Mammary epithelial cell (primary cell): ENCODE data around the gene DARS1.

ENCODE experiments used
- EZH2 ChIP-seq: IDR thresholded peaks from 2 replicates; pipeline ENCODE4 v1.6.1; 2012; ENCODE audit warnings: low read length, inconsistent platforms, borderline replicate concordance
- TF ChIP-seq, protein P1 (sequence below), 2 donors: IDR thresholded peaks in 1 of 2; conservative IDR thresholded peaks in 1 of 2; 2 replicates each; pipeline ENCODE4 v1.5.1; 2011 to 2012; ENCODE audit warnings: inconsistent platforms in 2 of 2, low read length in 2 of 2, mild to moderate bottlenecking in 2 of 2, control low read depth in 1 of 2, low read depth in 1 of 2; ENCODE audit not compliant: insufficient read depth in 1 of 2; ENCODE audit errors: extremely low read depth in 1 of 2

DNA sequence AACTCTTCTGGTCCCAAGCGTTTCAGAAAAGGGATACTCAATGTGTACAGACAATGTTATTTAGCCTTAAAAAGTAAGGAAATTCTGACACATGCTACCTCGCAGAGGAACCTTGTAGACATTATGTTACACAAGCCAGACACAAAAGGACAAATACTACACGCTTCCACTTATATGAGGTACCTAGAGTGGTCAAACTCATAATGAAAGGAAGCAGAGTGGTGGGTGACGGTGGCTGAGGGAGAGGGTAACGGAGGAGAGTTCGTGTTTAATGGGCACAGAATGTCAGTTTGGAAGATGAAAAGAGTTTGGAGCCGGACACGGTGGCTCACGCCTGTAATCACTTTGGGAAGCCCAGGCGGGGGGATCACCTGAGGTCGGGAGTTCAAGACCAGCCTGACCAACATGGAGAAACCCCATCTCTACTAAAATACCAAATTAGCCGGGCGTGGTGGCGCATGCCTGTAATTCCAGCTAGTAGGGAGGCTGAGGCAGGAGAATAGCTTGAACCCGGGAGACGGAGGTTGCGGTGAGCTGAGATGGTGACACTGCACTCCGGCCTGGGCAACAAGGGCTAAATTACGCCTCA is 110.6 kb downstream of the DARS1 start:
- TF ChIP-seq, protein P1, sequence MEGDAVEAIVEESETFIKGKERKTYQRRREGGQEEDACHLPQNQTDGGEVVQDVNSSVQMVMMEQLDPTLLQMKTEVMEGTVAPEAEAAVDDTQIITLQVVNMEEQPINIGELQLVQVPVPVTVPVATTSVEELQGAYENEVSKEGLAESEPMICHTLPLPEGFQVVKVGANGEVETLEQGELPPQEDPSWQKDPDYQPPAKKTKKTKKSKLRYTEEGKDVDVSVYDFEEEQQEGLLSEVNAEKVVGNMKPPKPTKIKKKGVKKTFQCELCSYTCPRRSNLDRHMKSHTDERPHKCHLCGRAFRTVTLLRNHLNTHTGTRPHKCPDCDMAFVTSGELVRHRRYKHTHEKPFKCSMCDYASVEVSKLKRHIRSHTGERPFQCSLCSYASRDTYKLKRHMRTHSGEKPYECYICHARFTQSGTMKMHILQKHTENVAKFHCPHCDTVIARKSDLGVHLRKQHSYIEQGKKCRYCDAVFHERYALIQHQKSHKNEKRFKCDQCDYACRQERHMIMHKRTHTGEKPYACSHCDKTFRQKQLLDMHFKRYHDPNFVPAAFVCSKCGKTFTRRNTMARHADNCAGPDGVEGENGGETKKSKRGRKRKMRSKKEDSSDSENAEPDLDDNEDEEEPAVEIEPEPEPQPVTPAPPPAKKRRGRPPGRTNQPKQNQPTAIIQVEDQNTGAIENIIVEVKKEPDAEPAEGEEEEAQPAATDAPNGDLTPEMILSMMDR (conservative IDR thresholded peaks at IDR 0.05 in 1 of 2, IDR thresholded peaks at IDR 0.05 in 1 of 2; ENCODE audit: extremely low read depth in 1 of 2, insufficient read depth in 1 of 2, low read depth in 1 of 2, low read length in 2 of 2), result no peak
- no peak for TF ChIP-seq EZH2
